HT-29 (cell line): Measurements from ENCODE around the gene PLA2G4E. TPM values are rescaled to one million over a fixed set of nuclear protein-coding genes. Genes with fewer than 3 reads are reported as not detected.

Experiments
- DNase-seq: peaks from one replicate; pipeline ENCODE4 v3.0.0-alpha.2; 2015; ENCODE audit warnings: low spot score
- total RNA-seq: library from RNA; depleted of rRNA; stranded (reverse); fragments of >200 nt; shearing (Covaris generic); gene quantifications from 2 replicates; pipeline ENCODE4 v1.2.3, GENCODE V29; 2014; rRNA removed

The PLA2G4E gene, protein sequence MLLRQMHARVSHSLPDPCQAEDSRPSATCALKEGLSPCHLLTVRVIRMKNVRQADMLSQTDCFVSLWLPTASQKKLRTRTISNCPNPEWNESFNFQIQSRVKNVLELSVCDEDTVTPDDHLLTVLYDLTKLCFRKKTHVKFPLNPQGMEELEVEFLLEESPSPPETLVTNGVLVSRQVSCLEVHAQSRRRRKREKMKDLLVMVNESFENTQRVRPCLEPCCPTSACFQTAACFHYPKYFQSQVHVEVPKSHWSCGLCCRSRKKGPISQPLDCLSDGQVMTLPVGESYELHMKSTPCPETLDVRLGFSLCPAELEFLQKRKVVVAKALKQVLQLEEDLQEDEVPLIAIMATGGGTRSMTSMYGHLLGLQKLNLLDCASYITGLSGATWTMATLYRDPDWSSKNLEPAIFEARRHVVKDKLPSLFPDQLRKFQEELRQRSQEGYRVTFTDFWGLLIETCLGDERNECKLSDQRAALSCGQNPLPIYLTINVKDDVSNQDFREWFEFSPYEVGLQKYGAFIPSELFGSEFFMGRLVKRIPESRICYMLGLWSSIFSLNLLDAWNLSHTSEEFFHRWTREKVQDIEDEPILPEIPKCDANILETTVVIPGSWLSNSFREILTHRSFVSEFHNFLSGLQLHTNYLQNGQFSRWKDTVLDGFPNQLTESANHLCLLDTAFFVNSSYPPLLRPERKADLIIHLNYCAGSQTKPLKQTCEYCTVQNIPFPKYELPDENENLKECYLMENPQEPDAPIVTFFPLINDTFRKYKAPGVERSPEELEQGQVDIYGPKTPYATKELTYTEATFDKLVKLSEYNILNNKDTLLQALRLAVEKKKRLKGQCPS
- total RNA-seq = not detected in 2 replicates

DNA sequence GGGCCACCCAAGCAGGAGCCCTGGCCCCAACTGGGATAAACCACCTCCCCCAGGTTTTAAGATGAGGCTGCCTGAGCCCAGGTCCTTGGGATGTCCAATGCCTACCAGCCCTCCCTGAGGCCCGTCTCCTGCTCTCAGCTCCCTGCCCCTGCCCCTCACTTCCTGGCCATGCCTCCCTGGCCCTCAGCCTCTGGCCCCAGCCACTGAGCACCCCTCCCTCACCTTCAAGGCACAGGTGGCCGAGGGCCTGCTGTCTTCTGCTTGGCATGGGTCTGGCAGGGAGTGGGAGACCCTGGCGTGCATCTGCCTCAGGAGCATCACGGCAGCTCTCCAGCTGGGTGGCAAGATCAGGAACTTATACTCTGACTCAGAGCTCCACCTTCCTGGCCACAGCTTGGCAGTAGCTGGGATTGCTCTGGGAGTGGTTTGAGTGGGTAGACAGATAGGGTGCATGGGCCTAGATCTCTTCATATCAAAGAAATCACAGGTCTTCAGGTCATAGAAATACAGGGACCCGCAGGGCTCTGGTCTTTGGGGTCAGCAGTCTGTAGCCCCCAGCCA is at the start of gene PLA2G4E:
Gene PLA2G4E (minus strand): TSS at position 330 of the 561 bp plus-strand sequence. CDS start 12 bp downstream, at position 318.
- no peak for DNase-seq

DNA sequence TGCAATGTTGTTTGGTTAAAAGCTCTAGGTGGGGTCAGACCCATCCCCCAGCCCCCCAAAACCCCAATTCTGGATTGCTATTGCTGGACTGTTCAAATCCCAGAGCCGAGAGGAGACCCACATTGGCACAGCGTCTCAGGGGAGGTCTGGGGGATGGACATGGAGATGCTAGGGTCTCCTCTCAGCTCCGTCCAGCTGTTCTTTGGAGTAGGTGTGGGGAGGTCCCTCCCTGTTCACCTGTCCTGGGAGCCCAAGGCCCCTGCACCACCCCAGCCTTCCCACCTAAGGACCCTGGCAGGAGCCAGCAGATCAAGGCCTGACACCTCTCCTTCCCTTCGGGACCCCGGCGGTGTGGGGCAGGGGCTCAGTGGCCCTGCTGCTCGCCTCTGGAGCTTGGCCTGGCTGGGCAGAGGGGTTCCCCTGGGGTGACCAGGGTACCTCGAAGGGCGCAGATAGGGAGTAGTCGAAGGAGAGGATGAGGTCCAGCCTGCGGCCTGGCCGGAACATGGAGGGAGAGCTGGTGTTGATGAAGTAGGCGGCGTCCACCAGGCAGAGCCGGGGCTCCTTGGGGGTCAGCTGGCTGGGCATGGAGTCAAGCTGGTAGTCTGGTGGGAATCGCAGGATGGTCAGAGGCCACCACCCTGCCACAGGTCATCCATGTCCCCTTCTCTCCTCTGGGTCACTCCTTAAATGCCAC is 49.6 kb upstream of the PLA2G4E start:
- no peak for DNase-seq

DNA sequence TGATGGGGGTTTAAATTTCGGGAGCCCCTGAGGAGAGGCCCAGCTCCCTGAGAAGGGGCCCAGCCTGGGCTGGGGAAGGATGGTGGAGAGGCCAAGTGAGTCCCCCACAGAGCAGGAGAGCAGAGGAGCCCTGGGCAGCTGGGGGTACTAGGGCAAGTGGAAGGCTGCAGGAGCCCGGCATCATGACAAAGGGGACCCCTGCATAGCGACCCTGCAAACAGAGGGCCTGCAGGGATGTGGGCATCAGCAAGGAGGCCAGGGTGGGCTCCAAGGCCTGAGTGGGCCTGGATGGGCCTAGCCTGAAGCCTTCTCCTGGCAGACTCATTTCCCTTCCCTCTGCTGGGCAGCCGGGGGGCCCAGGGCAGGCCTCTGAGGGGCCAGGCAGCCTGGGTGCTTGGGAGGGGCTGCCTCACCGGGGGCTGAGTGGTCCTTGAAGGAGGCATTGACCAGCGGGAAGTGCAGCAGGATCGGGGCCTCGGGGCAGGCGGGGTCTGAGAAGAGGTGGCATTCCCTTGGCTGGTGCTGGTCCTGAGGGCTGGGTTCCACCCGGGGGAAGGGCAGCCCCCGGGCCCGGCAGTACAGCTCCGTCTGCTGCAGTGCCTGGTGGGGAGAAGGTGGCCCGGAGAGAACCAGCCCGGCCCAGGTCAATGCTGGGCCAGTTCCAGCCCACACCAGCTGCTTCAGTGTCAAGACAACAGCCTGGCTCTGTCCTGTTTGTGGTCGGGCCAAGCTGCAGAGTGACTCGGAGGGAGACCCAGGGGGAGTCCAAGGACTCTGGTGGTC is 48.8 kb upstream of the PLA2G4E start:
- DNase-seq = no peak

DNA sequence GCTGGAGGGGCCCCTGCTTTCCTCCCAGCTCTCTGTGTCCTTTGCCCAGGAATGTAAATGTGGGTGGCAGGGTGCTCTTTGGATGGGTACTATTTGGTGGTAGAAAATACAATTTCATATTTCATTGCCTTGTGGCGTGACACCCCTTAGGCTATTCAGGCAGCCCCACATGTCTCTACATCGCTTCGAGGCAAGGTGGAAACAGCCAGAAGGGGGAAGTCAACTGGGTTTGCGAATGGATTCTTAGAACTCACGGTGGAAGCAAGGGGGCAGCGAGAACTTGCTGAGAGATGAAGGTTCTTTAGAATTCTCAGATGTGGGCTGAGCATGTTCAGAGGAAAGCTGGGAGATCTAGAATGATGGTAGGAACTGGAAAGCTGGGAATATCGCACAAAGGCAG is 48.2 kb upstream of the PLA2G4E start:
- no peak for DNase-seq

DNA sequence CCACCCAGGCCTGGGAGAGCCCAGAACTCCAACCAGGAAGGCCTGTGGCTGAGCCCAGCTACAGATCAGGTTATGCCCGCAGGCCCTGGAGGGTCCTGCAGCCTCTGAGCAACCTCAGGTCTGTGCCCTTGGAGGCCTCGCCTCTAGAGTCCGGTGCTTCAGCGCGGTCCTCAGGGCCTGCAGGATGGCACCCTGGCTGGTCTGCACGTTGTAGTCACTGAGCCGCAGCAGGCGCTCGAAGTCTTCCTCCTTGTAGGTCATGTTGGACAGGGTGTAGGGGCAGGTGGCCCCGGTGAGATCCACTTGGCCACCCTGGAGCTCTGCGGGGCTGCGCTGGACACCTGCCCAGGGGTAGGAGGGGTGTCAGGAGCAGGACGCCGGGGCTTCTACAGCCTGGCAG is 47.8 kb upstream of the PLA2G4E start:
- no peak for DNase-seq

DNA sequence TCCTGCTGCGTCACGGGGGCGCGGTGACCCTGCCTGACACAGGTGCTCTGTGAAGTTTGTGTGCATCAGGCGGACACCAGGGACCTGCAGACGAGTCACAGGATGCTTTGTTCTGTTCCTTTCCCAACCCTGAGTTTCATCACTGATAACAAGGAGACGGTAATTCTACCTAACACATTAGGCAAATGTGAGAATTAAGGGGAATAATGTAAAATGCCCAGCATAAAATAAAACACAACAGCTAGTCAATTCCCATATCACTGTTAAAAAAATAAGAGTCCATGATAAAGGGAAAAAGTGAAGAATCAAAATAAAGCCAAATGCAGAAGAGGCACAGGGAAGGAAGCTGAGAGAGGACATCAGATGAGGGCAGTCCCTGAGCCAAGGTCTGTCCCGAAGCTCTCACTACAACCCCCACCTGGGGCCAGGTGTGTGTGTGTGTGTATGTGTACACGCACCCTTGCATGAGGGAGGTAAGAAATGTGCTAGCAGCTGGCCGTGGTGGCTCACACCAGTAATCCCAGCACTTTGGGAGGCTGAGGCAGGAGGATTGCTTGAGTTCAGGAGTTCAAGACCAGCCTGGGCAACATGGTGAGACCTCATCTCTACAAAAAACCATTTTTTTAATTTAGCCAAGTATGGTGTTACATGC is 46.0 kb upstream of the PLA2G4E start:
- no peak for DNase-seq

DNA sequence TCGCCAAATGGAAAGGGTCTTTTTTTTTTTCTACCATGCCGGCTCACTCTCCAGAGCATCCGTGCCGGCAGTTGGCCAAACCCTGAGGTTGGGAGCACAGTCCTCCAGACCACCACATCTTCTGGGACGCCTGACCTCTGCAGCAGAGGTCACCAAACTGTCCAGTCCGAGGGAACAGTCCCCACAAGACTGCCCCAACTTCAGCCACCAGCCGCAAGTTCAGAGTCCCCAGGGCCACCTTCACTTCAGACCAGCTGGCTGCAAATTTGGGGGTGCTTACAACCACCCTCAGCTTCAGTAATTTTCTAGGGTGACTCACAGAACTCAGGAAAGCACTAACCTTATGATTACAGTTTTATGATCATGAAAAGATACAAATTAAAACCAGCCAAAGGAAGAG is 44.6 kb upstream of the PLA2G4E start:
- no peak for DNase-seq

DNA sequence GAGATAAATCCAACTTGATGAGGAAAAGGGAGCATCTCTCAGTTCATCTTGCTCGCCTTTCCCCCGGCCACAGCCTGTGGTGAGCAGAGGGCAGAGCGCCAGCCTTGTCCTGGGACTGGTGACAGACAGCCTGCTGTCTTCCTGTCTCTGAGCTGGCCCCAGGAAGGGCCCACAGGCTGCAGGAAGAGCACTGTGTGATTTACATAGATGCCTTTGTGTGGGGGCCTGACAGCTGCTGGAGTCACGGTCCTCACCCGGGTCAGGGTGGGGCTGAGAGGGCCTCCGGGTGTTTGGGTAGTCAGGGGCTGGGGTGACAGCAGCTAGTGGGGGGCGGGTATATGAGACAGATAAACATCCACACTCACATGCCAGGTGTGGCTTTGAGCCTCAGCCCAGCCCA is 44.2 kb upstream of the PLA2G4E start:
- DNase-seq = no peak

DNA sequence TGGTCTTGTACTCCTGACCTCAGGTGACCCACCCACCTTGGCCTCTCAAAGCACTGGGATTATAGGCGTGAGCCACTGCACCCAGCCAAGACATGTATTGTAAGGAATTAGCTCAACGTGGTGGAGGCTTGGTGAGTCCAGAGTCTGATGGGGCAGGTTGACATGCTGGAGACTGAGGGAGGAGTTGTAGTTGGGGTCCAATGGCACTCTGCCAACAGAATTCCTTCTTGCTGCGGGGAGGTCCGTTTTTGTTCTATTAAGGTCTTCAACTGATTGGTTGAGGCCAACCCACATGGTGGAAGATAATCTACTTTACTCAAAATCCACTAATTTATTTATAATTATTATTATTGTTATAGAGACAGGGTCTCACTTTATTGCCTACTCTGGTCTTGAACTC is 43.4 kb upstream of the PLA2G4E start:
- DNase-seq = no peak

DNA sequence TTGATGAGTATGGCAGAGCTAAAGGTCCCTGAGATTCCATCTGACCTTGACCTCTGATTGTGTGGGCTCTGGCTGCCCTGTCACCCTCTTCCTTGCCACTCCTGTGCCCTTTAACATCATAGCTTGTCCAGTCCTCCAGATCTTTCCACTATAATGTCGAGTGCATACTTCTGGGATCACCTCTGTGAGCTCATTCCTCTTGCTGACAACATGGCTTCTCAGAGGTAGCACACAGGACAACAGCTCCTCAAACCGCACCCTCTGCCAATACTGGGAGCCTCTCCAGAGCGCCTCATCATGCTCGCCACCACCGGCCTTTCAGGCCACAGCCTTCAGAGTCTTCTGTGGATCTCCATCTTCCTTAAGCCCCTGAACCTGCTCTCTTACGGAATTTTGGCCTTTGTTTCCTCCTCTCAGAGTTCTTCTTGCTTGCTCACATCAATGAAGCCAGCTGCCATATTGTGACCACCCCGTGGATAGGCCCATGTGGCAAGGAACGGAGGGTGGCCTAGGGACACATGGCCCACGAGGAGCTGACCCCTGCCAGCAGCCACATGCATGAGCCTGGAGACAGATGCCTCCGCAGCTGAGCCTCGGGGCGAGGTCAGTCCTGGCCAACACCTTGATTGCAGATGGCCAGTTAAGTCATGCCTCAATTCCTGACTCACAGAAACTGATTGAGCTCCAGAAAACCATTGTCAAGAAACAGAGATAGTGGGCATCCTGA is 42.4 kb upstream of the PLA2G4E start:
- no peak for DNase-seq

DNA sequence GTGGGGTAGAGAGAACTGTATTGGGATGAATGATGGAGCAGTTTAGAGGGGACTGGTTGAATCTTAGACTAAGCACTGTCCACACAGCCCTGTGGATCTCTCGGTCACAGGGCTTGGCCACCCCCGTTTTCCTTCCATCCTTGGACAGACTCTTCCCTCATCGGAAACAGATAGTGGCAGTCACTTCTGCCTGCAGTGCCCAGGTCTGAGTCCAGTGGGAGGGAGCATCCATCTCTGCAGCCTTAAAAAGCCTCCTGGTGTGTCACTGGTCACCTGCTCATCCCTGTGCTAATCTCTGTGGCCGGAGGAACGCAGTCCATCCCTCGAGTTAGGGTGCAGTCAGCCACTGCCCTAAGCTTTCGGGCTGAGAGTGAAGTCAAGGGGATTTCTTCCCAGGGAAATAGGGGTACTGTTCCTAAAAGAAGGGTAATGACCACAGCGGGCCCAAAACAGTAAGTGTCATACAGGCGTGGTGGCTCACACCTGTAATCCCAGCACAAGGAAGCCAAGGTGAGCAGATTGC is 41.5 kb upstream of the PLA2G4E start:
- DNase-seq = no peak

DNA sequence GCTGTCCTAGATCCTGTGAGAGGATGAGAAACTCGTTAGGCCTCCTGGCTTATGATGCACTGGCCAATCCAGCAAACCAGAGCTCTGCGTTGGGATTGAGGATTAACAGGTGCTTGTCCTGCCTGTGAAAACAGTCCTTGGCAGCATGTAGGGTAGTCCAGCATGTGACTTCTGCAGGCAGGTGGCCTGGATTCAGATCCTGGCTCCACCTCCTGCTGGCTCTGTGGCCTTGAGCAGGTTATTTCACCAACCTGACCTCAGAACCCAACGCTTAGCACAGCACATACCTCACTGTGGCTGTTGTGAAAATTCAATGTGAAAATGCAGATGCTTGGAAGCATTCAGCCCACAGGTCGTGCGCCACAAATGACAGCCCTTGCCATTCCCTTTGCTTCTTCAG is 40.0 kb upstream of the PLA2G4E start:
- DNase-seq = no peak

DNA sequence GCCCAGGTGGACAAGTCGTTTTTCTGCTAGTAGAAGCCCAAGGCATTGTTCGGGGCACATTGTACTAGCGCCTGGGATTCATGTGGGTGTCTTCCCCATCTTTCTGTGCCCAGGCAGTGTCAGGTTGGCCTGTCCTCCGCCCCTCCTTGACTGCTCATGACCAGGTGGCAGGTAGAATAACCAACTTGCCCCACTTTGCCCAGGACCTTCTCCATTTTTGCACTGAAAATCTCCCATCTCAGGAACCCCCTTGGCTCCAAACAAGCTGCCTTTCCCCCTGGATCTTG is 39.6 kb upstream of the PLA2G4E start:
- no peak for DNase-seq

DNA sequence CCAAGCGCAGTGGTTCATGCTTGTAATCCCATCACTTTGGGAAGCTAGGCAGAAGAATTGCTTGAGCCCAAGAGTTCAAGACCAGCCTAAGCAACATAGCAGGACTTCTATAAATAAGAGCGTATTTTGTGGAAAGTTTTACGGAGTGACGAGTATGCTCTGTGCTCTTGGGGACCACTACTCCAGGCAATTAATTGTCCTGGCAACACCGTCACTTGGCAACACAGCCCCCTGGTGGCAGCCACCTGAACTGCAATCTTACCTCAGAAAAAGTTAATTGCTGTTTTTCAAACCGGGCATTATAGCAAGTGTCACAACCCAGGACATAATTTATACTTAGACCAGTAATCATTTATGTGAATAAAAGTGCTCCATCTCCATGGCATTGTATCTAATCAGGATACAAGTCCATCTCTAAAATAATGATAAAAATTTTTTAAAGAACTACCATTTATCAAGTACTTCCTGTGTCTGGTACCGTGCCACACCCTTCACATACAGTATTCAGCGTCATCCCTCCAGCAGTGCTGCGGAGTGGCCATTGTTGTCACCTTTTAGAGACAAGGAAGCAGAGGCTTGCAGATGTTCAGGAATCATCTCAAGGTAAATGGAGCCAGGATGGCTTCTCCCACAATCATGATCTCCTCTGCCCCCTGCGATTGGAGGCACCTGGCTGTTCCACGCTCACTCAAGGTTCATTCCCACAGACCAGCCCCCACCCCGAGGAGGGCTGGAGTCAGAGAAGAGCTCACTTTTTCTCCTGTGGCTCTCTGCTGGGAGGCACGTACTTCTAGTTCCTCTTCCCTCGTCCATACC is 39.0 kb upstream of the PLA2G4E start:
- DNase-seq = peak; percentile 84

DNA sequence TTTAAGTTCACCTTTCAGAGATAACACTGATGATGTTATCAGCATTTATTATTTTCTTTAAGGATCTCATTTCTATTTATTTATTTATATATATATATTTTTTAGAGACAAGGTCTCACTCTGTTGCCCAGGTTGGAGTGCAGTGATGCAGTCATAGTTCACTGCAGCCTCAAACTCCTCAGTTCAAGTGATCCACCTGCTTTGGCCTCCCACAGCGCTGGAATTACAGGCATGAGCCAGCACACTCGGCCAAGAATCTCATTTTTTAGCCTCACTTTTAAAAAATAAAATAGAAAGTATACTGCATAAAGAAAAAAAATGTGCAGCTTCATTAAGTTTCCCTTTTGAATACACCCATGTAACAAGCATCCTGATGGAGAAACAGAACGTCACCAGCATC is 37.9 kb upstream of the PLA2G4E start:
- no peak for DNase-seq

DNA sequence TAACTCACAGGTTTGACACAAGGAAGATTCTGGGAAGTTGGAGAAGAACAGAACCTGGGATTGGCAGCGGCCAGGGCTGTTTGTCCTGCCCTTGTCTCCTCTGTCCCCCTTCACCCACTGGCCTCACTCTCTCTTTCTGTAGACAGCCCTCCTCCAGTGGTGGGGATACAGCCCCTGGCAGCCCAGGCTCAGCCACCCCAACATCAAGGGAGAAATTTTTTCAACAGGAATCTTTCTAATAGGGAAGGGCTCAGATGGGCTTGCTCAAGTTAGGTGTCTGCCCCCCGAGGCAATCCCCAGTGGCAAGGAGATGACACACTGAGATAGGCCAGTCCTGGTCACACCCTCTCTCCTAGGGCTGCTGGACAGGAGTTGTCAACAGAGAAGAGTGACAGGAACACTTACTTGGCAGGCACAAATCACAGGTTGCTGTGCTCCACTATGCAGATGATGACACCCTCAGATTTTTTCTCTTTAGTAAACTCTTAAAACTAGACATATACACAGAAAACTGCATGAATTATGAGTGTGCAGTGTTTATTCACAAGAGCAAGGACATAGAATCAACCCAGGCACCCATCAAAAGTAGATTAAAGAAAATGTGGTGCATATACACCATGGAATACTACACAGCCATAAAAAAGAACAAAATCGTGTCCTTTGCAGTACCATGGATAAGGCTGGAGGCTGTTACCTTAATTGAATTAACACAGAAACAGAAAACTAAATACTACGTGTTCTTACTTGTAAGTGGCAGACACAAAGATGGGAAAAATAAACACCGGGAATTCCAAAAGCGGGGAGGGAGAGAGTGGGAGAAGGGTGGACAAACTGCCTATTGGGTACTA is 37.2 kb upstream of the PLA2G4E start:
- DNase-seq = no peak

DNA sequence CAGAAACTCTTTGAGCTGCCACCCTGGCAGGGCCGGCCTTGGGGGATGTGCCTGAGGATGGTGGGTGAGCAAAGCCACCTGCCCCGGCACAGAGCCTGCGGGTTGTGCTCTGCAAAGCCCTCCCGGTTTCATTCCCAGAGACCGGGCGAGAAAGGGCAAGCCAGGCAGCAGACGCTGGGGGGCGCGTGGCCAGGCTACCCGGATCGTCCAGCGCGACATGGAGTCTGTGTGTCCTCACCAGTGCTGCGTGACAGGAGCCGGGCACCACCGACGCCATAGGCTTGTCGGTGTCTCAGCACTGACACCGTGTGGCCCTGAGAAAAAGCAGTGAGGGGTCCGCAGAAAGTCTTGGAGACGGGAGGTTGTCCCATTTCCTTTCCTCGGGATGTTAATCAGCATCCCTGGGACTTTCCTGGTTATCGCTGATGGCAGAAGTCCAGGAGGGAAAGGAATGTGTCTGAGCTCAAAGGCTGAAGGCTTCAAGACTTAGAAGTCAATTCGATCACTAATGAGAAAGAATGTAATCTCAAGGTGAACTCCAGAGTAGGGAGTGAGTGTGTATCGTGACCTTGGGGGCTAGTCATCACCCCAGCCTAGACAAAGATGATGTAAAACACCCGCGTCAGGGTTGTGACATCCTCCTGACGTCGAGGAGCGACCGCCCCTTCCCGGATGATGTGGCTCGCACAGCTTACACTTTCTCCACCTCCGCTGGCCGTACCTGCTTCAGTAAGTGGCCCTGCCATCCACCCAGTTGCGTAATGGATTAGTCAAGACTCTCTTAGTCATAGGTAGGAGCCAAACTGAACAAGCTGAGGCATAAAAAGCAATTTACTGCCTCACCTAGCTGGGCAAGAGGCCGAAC is 36.3 kb upstream of the PLA2G4E start:
- DNase-seq = peak; percentile 98
